H9 (cell line): ENCODE data around the gene CYFIP1. TPM values are rescaled to one million over a fixed set of nuclear protein-coding genes. Genes with fewer than 3 reads are reported as not detected.

ENCODE experiments used
- DNase-seq: peaks from one replicate; pipeline ENCODE4 v3.0.0-alpha.2; 2017
- H2AFZ ChIP-seq: one replicate; pipeline ENCODE4 v1.6.1; 2013; ENCODE audit warnings: mild to moderate bottlenecking, low read length, control low read depth, moderate library complexity
- H2AK5ac ChIP-seq: 2 replicates; pipeline ENCODE4 v1.6.1; 2013; ENCODE audit warnings: low read length, control low read depth, mixed read lengths; ENCODE audit not compliant: insufficient read length
- H2BK120ac ChIP-seq: one replicate; pipeline ENCODE4 v1.6.1; 2013; ENCODE audit warnings: low read depth, mild to moderate bottlenecking, low read length, control low read depth, inconsistent platforms; ENCODE audit not compliant: poor library complexity, severe bottlenecking
- H2BK12ac ChIP-seq: 2 replicates; pipeline ENCODE4 v1.6.1; 2013; ENCODE audit warnings: low read length, control low read depth, mixed read lengths, low read depth; ENCODE audit not compliant: insufficient read length
- H2BK15ac ChIP-seq: 2 replicates; pipeline ENCODE4 v1.6.1; 2013; ENCODE audit warnings: low read depth, low read length, control low read depth
- H2BK20ac ChIP-seq: one replicate; pipeline ENCODE4 v1.6.1; 2013; ENCODE audit warnings: low read depth, mild to moderate bottlenecking, low read length, control low read depth, inconsistent platforms; ENCODE audit not compliant: poor library complexity, severe bottlenecking
- H2BK5ac ChIP-seq: 2 replicates; pipeline ENCODE4 v1.6.1; 2013; ENCODE audit warnings: low read length, control low read depth, mixed read lengths; ENCODE audit not compliant: insufficient read length
- H3K14ac ChIP-seq: 2 replicates; pipeline ENCODE4 v1.6.1; 2013; ENCODE audit warnings: low read length, control low read depth; ENCODE audit not compliant: insufficient read depth
- H3K18ac ChIP-seq: 2 replicates; pipeline ENCODE4 v1.6.1; 2013; ENCODE audit warnings: low read depth, mild to moderate bottlenecking, mixed read lengths, low read length, control low read depth; ENCODE audit not compliant: insufficient read length
- H3K23ac ChIP-seq: 2 replicates; pipeline ENCODE4 v1.6.1; 2013; ENCODE audit warnings: low read length, control low read depth, mixed read lengths, low read depth; ENCODE audit not compliant: insufficient read length
- H3K23me2 ChIP-seq: 2 replicates; pipeline ENCODE4 v1.6.1; 2013; ENCODE audit warnings: low read depth, mild to moderate bottlenecking, mixed read lengths, low read length, control low read depth; ENCODE audit not compliant: insufficient read length, poor library complexity, severe bottlenecking
- H3K27ac ChIP-seq: 2 replicates; pipeline ENCODE4 v1.5.1; 2013; ENCODE audit warnings: low read length, control low read depth, mixed read lengths, low read depth; ENCODE audit not compliant: insufficient read length
- H3K27me3 ChIP-seq: 2 replicates; pipeline ENCODE4 v1.6.1; 2013; ENCODE audit warnings: low read length, control low read depth, inconsistent platforms; ENCODE audit not compliant: insufficient read depth
- H3K4ac ChIP-seq: 2 replicates; pipeline ENCODE4 v1.6.1; 2013; ENCODE audit warnings: low read depth, mild to moderate bottlenecking, control low read depth, inconsistent platforms, low read length, moderate library complexity
- H3K4me1 ChIP-seq: 2 replicates; pipeline ENCODE4 v1.6.1; 2013; ENCODE audit warnings: low read length, control low read depth, inconsistent platforms; ENCODE audit not compliant: insufficient read depth
- H3K4me2 ChIP-seq: 2 replicates; pipeline ENCODE4 v1.6.1; 2013; ENCODE audit warnings: low read length, control low read depth, mixed read lengths; ENCODE audit not compliant: insufficient read length, insufficient read depth
- H3K56ac ChIP-seq: 2 replicates; pipeline ENCODE4 v1.6.1; 2013; ENCODE audit warnings: low read depth, mild to moderate bottlenecking, mixed read lengths, low read length, control low read depth; ENCODE audit not compliant: insufficient read length
- H3K79me1 ChIP-seq: 2 replicates; pipeline ENCODE4 v1.6.1; 2013; ENCODE audit warnings: low read depth, mild to moderate bottlenecking, moderate library complexity, low read length, control low read depth, inconsistent platforms; ENCODE audit not compliant: insufficient read depth, poor library complexity, severe bottlenecking
- H3K79me2 ChIP-seq: 2 replicates; pipeline ENCODE4 v1.6.1; 2013; ENCODE audit warnings: low read length, control low read depth, inconsistent platforms; ENCODE audit not compliant: insufficient read depth
- H3K9ac ChIP-seq: 2 replicates; pipeline ENCODE4 v1.6.1; 2013; ENCODE audit warnings: low read length, control low read depth, mixed read lengths; ENCODE audit not compliant: insufficient read length; ENCODE audit errors: extremely low read depth
- H3K9me3 ChIP-seq: one replicate; pipeline ENCODE4 v1.6.1; 2013; ENCODE audit warnings: low read depth, low read length, inconsistent platforms; ENCODE audit not compliant: control insufficient read depth
- H3T11ph ChIP-seq: one replicate; pipeline ENCODE4 v1.6.1; 2013; ENCODE audit warnings: mild to moderate bottlenecking, low read length, control low read depth, inconsistent platforms
- H4K20me1 ChIP-seq: one replicate; pipeline ENCODE4 v1.6.1; 2013; ENCODE audit not compliant: control insufficient read depth, insufficient read length, insufficient read depth
- H4K5ac ChIP-seq: 2 replicates; pipeline ENCODE4 v1.6.1; 2013; ENCODE audit warnings: low read depth, mild to moderate bottlenecking, mixed read lengths, low read length, control low read depth; ENCODE audit not compliant: insufficient read length
- H4K8ac ChIP-seq: replicated peaks from 2 replicates; pipeline ENCODE4 v1.6.1; 2013; ENCODE audit warnings: low read length, control low read depth, mixed read lengths, low read depth; ENCODE audit not compliant: insufficient read length
- H4K91ac ChIP-seq: 2 replicates; pipeline ENCODE4 v1.6.1; 2013; ENCODE audit warnings: low read depth, mild to moderate bottlenecking, moderate library complexity, mixed read lengths, low read length, control low read depth; ENCODE audit not compliant: insufficient read length
- H3K27ac Mint-ChIP-seq, 3 experiments: 2 replicates in 2 of 3; 3 replicates in 1 of 3; pipeline ENCODE4 v1.8.0; 2020 to 2021; ENCODE audit warnings: mixed read lengths in 3 of 3, mild to moderate bottlenecking in 1 of 3, moderate library complexity in 1 of 3
- H3K27me3 Mint-ChIP-seq: 2 replicates; pipeline ENCODE4 v1.8.0; 2021; ENCODE audit warnings: low read depth, mild to moderate bottlenecking, moderate library complexity, mixed read lengths
- H3K36me3 Mint-ChIP-seq, 3 experiments: 2 replicates in 2 of 3; 3 replicates in 1 of 3; pipeline ENCODE4 v1.8.0; 2020 to 2021; ENCODE audit warnings: low read depth in 3 of 3, mixed read lengths in 3 of 3; ENCODE audit not compliant: insufficient read depth in 1 of 3
- H3K4me1 Mint-ChIP-seq, 2 experiments: 2 replicates each; pipeline ENCODE4 v1.8.0; 2020; ENCODE audit warnings: mixed read lengths in 2 of 2
- H3K4me3 Mint-ChIP-seq, 2 experiments: 2 replicates in 1 of 2; 3 replicates in 1 of 2; pipeline ENCODE4 v1.8.0; 2020 to 2021; ENCODE audit warnings: mild to moderate bottlenecking in 2 of 2, mixed read lengths in 2 of 2, moderate library complexity in 1 of 2
- H3K9me3 Mint-ChIP-seq, 2 experiments: 2 replicates in 1 of 2; 3 replicates in 1 of 2; pipeline ENCODE4 v1.8.0; 2020; ENCODE audit warnings: mild to moderate bottlenecking in 2 of 2, mixed read lengths in 2 of 2, moderate library complexity in 1 of 2
- CTCF ChIP-seq: fragments of 200-600 bp; sonication (generic); conservative IDR thresholded peaks from 3 replicates; pipeline ENCODE4 v1.8.0; 2021; ENCODE audit warnings: antibody characterized with exemption, mild to moderate bottlenecking
- WGBS: extraction: QIAGEN DNeasy Blood & Tissue Kit; methylation state at CpG from one replicate; pipeline ENCODE4 v1.1.7; 2013; ENCODE audit warnings: missing lambda C conversion rate, low lambda C conversion rate, mixed read lengths; ENCODE audit not compliant: insufficient read length; ENCODE audit errors: extremely low coverage; 5-methylcytosine and 5-hydroxymethylcytosine counted together
- total RNA-seq: library from RNA; stranded (reverse); gene quantifications from 2 replicates; pipeline ENCODE4 v1.2.1, GENCODE V29; 2021

The CYFIP1 gene
- total RNA-seq, 1 experiment from 2014 or later, result 71.2 TPM

- H3K27ac Mint-ChIP-seq, result no peak overlapping the region
- WGBS, result no CpG with 5 or more reads among the region's 7 CpGs
- H3T11ph ChIP-seq, result no peak overlapping the region
Measured at GRCh38 chr15:22866079-22866478, 114.1 kb downstream of the CYFIP1 start.

More at GRCh38 chr15:22866079-22866478, 114.1 kb downstream of the CYFIP1 start:
- no peaks in the 10 kb centered on the region for H3K9me3 ChIP-seq
- no peak overlapping the region for H3K4me3 Mint-ChIP-seq
- peaks cover 9 to 14% of the 10 kb centered on the region in 2 experiments; a peak in 2 of 4 replicates for H3K4me1 Mint-ChIP-seq
- H3K14ac ChIP-seq, result no peak overlapping the region
- DNase-seq, result no peak
- no peak overlapping the region for H3K27ac ChIP-seq
- no peak overlapping the region for H4K8ac ChIP-seq
- no peak overlapping the region for H3K4ac ChIP-seq
- TF ChIP-seq CTCF, result no peak
- no peaks in the 10 kb centered on the region for H3K23me2 ChIP-seq
- H3K4me2 ChIP-seq, result no peak overlapping the region
- no peak overlapping the region for H2BK20ac ChIP-seq
- H3K18ac ChIP-seq, result no peak overlapping the region
- no peak overlapping the region for H2BK120ac ChIP-seq
- no peak overlapping the region for H2BK15ac ChIP-seq
- no peak overlapping the region for H2BK12ac ChIP-seq
- no peak overlapping the region for H4K91ac ChIP-seq
- peaks cover 6% of the 10 kb centered on the region for H3K79me1 ChIP-seq
- no peak overlapping the region for H3K9ac ChIP-seq
- H3K4me1 ChIP-seq, result no peaks in the 10 kb centered on the region; the same call in 1 of the 2 replicates
- no peak overlapping the region for H2AFZ ChIP-seq
- H3K23ac ChIP-seq, result no peak overlapping the region
- no peaks in the 10 kb centered on the region for H4K20me1 ChIP-seq
- no peaks in the 10 kb centered on the region for H3K27me3 ChIP-seq
- H3K9me3 Mint-ChIP-seq, result no peaks in the 10 kb centered on the region
- no peak overlapping the region for H2BK5ac ChIP-seq
- no peak overlapping the region for H4K5ac ChIP-seq
- no peak overlapping the region for H3K56ac ChIP-seq
- no peaks in the 10 kb centered on the region for H3K27me3 Mint-ChIP-seq
- peaks cover 53 to 94% (median 78%) of the 10 kb centered on the region in 3 experiments for H3K36me3 Mint-ChIP-seq
- peaks cover 2% of the 10 kb centered on the region; the same call in 1 of the 2 replicates for H3K79me2 ChIP-seq
- no peak overlapping the region for H2AK5ac ChIP-seq
